Measurements from ENCODE around the gene SLC33A1. TPM values are rescaled to one million over a fixed set of nuclear protein-coding genes. Genes with fewer than 3 reads are reported as not detected.
"Not testable (repeated sequence)": the region's sequence is repeated elsewhere in the genome, so short reads cannot be mapped to it uniquely, and the experiment has no call there.

SLC33A1 gene
- total and polyA plus RNA-seq, 2 donors from 2014 or later = 16.1 to 36.8 TPM

DNA sequence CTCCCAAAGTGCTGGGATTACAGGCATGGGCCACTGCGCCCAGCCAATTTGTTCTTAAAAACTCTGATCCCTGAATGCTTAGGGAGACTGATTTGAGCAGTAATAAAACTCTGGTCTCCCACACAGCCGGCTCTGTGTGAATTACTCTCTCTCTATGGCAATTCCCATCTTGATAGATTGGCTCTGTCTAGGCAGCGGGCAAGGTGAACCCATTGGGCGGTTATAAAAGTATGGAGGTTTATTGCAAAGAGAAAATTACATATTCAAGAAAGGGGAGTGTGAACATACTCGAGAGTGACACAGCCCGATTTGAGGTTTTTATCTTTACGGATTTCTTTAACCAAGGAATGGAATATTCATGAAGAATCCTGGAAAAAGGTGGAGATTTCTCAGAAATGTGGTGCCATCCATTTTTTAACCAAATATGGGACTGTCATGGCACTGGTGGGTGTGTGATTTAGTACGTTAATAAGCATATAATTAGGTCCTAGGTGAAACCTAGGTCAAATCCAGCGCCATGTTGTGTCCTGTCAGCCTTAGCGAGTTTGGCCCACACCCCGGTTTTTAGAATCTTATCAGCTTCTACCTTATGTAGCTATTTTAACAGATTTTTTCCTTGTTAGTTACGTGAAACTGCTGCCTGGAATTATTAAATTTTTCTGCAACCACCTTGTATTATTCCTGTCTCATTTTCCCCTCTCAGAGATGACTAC, 9.0 kb upstream of the SLC33A1 start:
- Histone ChIP-seq H3K9ac (ENCODE audit: low read length in 3 of 3) (no peak overlapping the region), H3K4me3 (ENCODE audit: low read length in 3 of 3) (no peak overlapping the region), H3K27ac (ENCODE audit: low read depth in 2 of 2, low read length in 2 of 2) (no peak overlapping the region), H3K36me3 (ENCODE audit: control insufficient read depth in 2 of 3, insufficient read depth in 3 of 3, low read length in 3 of 3) (no peaks in the 10 kb centered on the region), H3K27me3 (ENCODE audit: control insufficient read depth, insufficient read depth, low read length) (no peaks in the 10 kb centered on the region), H3K9me3 (ENCODE audit: control insufficient read depth in 2 of 3, insufficient read depth in 1 of 3, low read length in 3 of 3) (no peaks in the 10 kb centered on the region), H3K4me1 (ENCODE audit: control insufficient read depth in 2 of 3, insufficient read depth in 2 of 3, low read depth in 1 of 3, low read length in 3 of 3) (no peaks in the 10 kb centered on the region)
- FAIRE-seq (no peak), DNase-seq (no peak)
- intact Hi-C loops (cut with DNase I) = no loop called here
- no peak for TF ChIP-seq CTCF (IDR thresholded peaks at IDR 0.05; ENCODE audit: borderline replicate concordance, extremely low read depth, insufficient read depth)

- FAIRE-seq; DNase-seq; H3K9ac ChIP-seq (ENCODE audit: low read length in 3 of 3); H3K27me3 ChIP-seq (ENCODE audit: control insufficient read depth, insufficient read depth, low read length); H3K4me3 ChIP-seq (ENCODE audit: low read length in 3 of 3); H3K4me1 ChIP-seq (ENCODE audit: control insufficient read depth in 2 of 3, insufficient read depth in 2 of 3, low read depth in 1 of 3, low read length in 3 of 3); H3K9me3 ChIP-seq (ENCODE audit: control insufficient read depth in 2 of 3, insufficient read depth in 1 of 3, low read length in 3 of 3); H3K36me3 ChIP-seq (ENCODE audit: control insufficient read depth in 2 of 3, insufficient read depth in 3 of 3, low read length in 3 of 3); intact Hi-C loops (cut with DNase I); H3K27ac ChIP-seq (ENCODE audit: low read depth in 2 of 2, low read length in 2 of 2): not testable (repeated sequence)
These were observed 8.2 kb upstream of the SLC33A1 start for GRCh38 chr3:155862290-155862982.

- no peak for DNase-seq
- intact Hi-C loops (cut with DNase I) = no loop called here
- Histone ChIP-seq H3K27ac (ENCODE audit: low read depth in 2 of 2, low read length in 2 of 2) (no peak overlapping the region), H3K9ac (ENCODE audit: low read length in 3 of 3) (no peak overlapping the region), H3K9me3 (ENCODE audit: control insufficient read depth in 2 of 3, insufficient read depth in 1 of 3, low read length in 3 of 3) (no peaks in the 10 kb centered on the region), H3K27me3 (ENCODE audit: control insufficient read depth, insufficient read depth, low read length) (no peaks in the 10 kb centered on the region), H3K4me1 (ENCODE audit: control insufficient read depth in 2 of 3, insufficient read depth in 2 of 3, low read depth in 1 of 3, low read length in 3 of 3) (no peaks in the 10 kb centered on the region), H3K4me3 (ENCODE audit: low read length in 3 of 3) (no peak overlapping the region), H3K36me3 (ENCODE audit: control insufficient read depth in 2 of 3, insufficient read depth in 3 of 3, low read length in 3 of 3) (no peaks in the 10 kb centered on the region)
- FAIRE-seq = no peak
- no peak for TF ChIP-seq CTCF (IDR thresholded peaks at IDR 0.05; ENCODE audit: borderline replicate concordance, extremely low read depth, insufficient read depth)
These were observed 7.4 kb upstream of the SLC33A1 start for GRCh38 chr3:155861476-155862183.

DNA sequence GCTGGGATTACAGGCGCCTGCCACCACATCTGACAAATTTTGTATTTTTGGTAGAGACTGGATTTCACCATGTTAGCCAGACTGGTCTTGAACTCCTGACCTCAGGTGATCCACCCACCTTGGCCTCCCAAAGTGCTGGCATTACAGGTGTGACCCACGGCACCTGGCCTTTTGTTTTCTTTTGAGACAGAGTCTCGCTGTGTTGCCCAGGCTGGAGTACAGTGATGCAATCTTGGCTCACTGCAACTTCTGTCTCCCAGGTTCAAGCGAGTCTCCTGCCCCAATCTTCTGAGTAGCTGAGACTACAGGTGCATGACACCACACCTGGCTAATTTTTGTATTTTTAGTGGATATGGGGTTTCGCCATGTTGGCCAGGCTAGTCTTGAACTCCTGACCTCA, 6.2 kb upstream of the SLC33A1 start:
- H3K27ac ChIP-seq (ENCODE audit: low read depth in 2 of 2, low read length in 2 of 2); intact Hi-C loops (cut with DNase I); DNase-seq; H3K9me3 ChIP-seq (ENCODE audit: control insufficient read depth in 2 of 3, insufficient read depth in 1 of 3, low read length in 3 of 3); H3K4me3 ChIP-seq (ENCODE audit: low read length in 3 of 3); H3K9ac ChIP-seq (ENCODE audit: low read length in 3 of 3); H3K36me3 ChIP-seq (ENCODE audit: control insufficient read depth in 2 of 3, insufficient read depth in 3 of 3, low read length in 3 of 3); FAIRE-seq; H3K27me3 ChIP-seq (ENCODE audit: control insufficient read depth, insufficient read depth, low read length); H3K4me1 ChIP-seq (ENCODE audit: control insufficient read depth in 2 of 3, insufficient read depth in 2 of 3, low read depth in 1 of 3, low read length in 3 of 3): not testable (repeated sequence)
